Progenitor cell of endocrine pancreas (in vitro differentiated cells): ENCODE data around the gene ISL1. TPM values are rescaled to one million over a fixed set of nuclear protein-coding genes. Genes with fewer than 3 reads are reported as not detected.

Source experiments
- DNase-seq: peaks from one replicate; pipeline ENCODE4 v3.0.0; 2021; ENCODE audit warnings: low spot score; ENCODE audit not compliant: unreplicated experiment
- H3K27ac Mint-ChIP-seq: 2 replicates; pipeline ENCODE4 v1.8.0; 2021; ENCODE audit warnings: mild to moderate bottlenecking, moderate library complexity, mixed read lengths
- H3K27me3 Mint-ChIP-seq: 2 replicates; pipeline ENCODE4 v1.8.0; 2021; ENCODE audit warnings: mixed read lengths
- H3K36me3 Mint-ChIP-seq: 2 replicates; pipeline ENCODE4 v1.8.0; 2022; ENCODE audit warnings: mixed read lengths; ENCODE audit not compliant: insufficient read depth
- H3K4me1 Mint-ChIP-seq: 2 replicates; pipeline ENCODE4 v1.8.0; 2021; ENCODE audit warnings: low read depth, mixed read lengths
- H3K4me3 Mint-ChIP-seq: 2 replicates; pipeline ENCODE4 v1.8.0; 2021; ENCODE audit warnings: low read depth, mild to moderate bottlenecking, moderate library complexity, mixed read lengths
- H3K9me3 Mint-ChIP-seq: 2 replicates; pipeline ENCODE4 v1.8.0; 2021; ENCODE audit warnings: low read depth, mixed read lengths
- CTCF ChIP-seq: fragments of 200-600 bp; sonication (generic); IDR thresholded peaks from one replicate; pipeline ENCODE4 v1.5.0; 2021; ENCODE audit warnings: antibody characterized with exemption, mild to moderate bottlenecking; ENCODE audit not compliant: unreplicated experiment
- total RNA-seq: library from RNA; stranded (reverse); gene quantifications from 2 replicates; pipeline ENCODE4 v1.2.1, GENCODE V29; 2021

The ISL1 gene
- total RNA-seq, 1 donor from 2014 or later, result 8.2 TPM

- DNase-seq, result no peak
- H3K4me3 Mint-ChIP-seq, result peak overlapping the region; percentile 72
- TF ChIP-seq CTCF, result no peak
- H3K4me1 Mint-ChIP-seq, result peaks cover 42% of the 10 kb centered on the region
- no peaks in the 10 kb centered on the region for H3K9me3 Mint-ChIP-seq
- peaks cover 97% of the 10 kb centered on the region for H3K27me3 Mint-ChIP-seq
- no peaks in the 10 kb centered on the region for H3K36me3 Mint-ChIP-seq
- H3K27ac Mint-ChIP-seq, result peak overlapping the region; percentile 79
Observed at GRCh38 chr5:51382521-51383130, 622 bp upstream of the ISL1 start.

GRCh38 chr5:51384281-51384840, 1.1 kb downstream of the ISL1 start:
- peak overlapping the region; percentile 72 for H3K4me3 Mint-ChIP-seq
- H3K27ac Mint-ChIP-seq, result no peak overlapping the region
- peaks cover 36% of the 10 kb centered on the region for H3K4me1 Mint-ChIP-seq
- H3K36me3 Mint-ChIP-seq, result no peaks in the 10 kb centered on the region
- no peaks in the 10 kb centered on the region for H3K9me3 Mint-ChIP-seq
- DNase-seq, result no peak
- TF ChIP-seq CTCF, result no peak
- peaks cover 96% of the 10 kb centered on the region for H3K27me3 Mint-ChIP-seq

GRCh38 chr5:51385216-51385615, 2.0 kb downstream of the ISL1 start:
- peaks cover 94% of the 10 kb centered on the region for H3K27me3 Mint-ChIP-seq
- no peak overlapping the region for H3K27ac Mint-ChIP-seq
- no peak for TF ChIP-seq CTCF
- no peak for DNase-seq
- peaks cover 35% of the 10 kb centered on the region for H3K4me1 Mint-ChIP-seq
- H3K9me3 Mint-ChIP-seq, result no peaks in the 10 kb centered on the region
- no peaks in the 10 kb centered on the region for H3K36me3 Mint-ChIP-seq
- H3K4me3 Mint-ChIP-seq, result peak overlapping the region; percentile 72

GRCh38 chr5:51386916-51387883, 4.0 kb downstream of the ISL1 start:
- H3K4me3 Mint-ChIP-seq, result peak overlapping the region; percentile 56
- H3K4me1 Mint-ChIP-seq, result peaks cover 37% of the 10 kb centered on the region
- H3K27ac Mint-ChIP-seq, result peak overlapping the region; percentile 57
- TF ChIP-seq CTCF, result no peak
- H3K27me3 Mint-ChIP-seq, result peaks cover 92% of the 10 kb centered on the region
- DNase-seq, result no peak
- H3K9me3 Mint-ChIP-seq, result no peaks in the 10 kb centered on the region
- no peaks in the 10 kb centered on the region for H3K36me3 Mint-ChIP-seq

- no peak for DNase-seq
- no peaks in the 10 kb centered on the region for H3K9me3 Mint-ChIP-seq
- TF ChIP-seq CTCF, result no peak
- H3K4me1 Mint-ChIP-seq, result peaks cover 40% of the 10 kb centered on the region
- peak overlapping the region; percentile 57 for H3K27ac Mint-ChIP-seq
- peak overlapping the region; percentile 56 for H3K4me3 Mint-ChIP-seq
- H3K36me3 Mint-ChIP-seq, result no peaks in the 10 kb centered on the region
- H3K27me3 Mint-ChIP-seq, result peaks cover 94% of the 10 kb centered on the region
Observed at GRCh38 chr5:51387884-51388275, 4.6 kb downstream of the ISL1 start.
